ENCODE measurements around the gene CCHCR1.

DNA sequence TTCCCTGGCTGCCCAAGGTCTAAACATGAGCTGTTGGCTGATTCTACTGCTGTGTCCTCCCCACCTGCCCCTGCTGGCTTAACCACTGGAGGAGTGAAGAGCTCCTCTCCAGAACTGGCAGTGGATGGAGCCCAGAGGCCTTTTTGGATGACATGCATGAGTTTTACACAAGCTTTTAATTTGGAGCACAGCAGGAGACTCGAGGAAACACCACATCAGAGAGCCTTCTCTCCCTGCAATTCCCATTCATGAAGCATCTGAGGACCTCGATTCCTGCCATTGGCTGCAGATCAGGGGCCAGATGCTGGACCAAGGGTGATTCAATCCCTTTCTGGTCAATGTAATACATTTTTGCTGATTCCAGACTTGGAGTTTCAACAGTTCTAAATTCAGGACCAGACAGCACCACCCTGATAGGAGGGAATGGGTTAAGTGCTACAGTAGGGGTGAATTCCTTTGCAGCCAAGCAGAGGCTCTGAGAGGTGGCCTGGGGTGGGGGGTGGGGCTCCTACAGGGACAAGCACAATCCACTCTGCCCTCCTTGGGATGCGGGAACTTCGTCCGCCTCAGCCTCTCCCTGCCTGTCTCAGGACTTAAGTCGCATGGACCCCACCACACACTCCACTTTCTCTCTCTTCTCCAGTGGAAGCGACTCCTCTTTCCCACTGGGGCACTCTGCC is 43.6 kb downstream of the CCHCR1 start:
- TF ChIP-seq L3MBTL2 (conservative IDR thresholded peaks at IDR 0.05) (no peak), FOXA1 (IDR thresholded peaks at IDR 0.05) (no peak)

All from HEK293T (cell line).